A673 (cell line): ENCODE results near the gene PAPSS1.

Experiments
- CTCF ChIP-seq: fragments of 300-800, 200-600 bp; sonication (generic); conservative IDR thresholded peaks from 2 replicates; pipeline ENCODE4 v1.5.1; 2017; ENCODE audit warnings: low read depth, mild to moderate bottlenecking, antibody characterized with exemption, low read length, moderate library complexity, mixed read lengths
- EZH2 ChIP-seq: fragments of 200-600 bp; sonication (generic); IDR thresholded peaks from 2 replicates; pipeline ENCODE4 v1.6.1; 2017; ENCODE audit warnings: borderline replicate concordance, low read depth, mild to moderate bottlenecking, mixed read lengths, antibody characterized with exemption, low read length; ENCODE audit not compliant: poor library complexity, severe bottlenecking

GRCh38 chr4:107643021-107643420 lies 77.0 kb downstream of the PAPSS1 start:
- TF ChIP-seq CTCF (no peak), EZH2 (no peak)
